Mononuclear cell (primary cell): ENCODE results near the gene PIGM. TPM values are rescaled to one million over a fixed set of nuclear protein-coding genes. Genes with fewer than 3 reads are reported as not detected.
"Not testable (repeated sequence)": the region's sequence is repeated elsewhere in the genome, so short reads cannot be mapped to it uniquely, and the experiment has no call there.

Experiments
- H3K27me3 ChIP-seq: 2 replicates; pipeline ENCODE4 v1.6.0; 2011; ENCODE audit warnings: low read length, control low read depth; ENCODE audit not compliant: insufficient read depth
- H3K4me1 ChIP-seq: 2 replicates; pipeline ENCODE4 v1.5.1; 2011; ENCODE audit warnings: mild to moderate bottlenecking, low read length, control low read depth; ENCODE audit not compliant: insufficient read depth
- H3K4me3 ChIP-seq: 2 replicates; pipeline ENCODE4 v1.5.1; 2011; ENCODE audit warnings: mild to moderate bottlenecking, low read length, moderate library complexity
- H3K9me3 ChIP-seq: 2 replicates; pipeline ENCODE4 v1.5.1; 2011; ENCODE audit warnings: low read depth, mild to moderate bottlenecking, control low read depth, low read length
- total RNA-seq: library from RNA; depleted of rRNA; stranded (reverse); fragments of >200 nt; gene quantifications from one replicate; pipeline ENCODE4 v1.2.3, GENCODE V29; 2012

Gene PIGM
- total RNA-seq, 1 donor: 1.6 TPM

DNA sequence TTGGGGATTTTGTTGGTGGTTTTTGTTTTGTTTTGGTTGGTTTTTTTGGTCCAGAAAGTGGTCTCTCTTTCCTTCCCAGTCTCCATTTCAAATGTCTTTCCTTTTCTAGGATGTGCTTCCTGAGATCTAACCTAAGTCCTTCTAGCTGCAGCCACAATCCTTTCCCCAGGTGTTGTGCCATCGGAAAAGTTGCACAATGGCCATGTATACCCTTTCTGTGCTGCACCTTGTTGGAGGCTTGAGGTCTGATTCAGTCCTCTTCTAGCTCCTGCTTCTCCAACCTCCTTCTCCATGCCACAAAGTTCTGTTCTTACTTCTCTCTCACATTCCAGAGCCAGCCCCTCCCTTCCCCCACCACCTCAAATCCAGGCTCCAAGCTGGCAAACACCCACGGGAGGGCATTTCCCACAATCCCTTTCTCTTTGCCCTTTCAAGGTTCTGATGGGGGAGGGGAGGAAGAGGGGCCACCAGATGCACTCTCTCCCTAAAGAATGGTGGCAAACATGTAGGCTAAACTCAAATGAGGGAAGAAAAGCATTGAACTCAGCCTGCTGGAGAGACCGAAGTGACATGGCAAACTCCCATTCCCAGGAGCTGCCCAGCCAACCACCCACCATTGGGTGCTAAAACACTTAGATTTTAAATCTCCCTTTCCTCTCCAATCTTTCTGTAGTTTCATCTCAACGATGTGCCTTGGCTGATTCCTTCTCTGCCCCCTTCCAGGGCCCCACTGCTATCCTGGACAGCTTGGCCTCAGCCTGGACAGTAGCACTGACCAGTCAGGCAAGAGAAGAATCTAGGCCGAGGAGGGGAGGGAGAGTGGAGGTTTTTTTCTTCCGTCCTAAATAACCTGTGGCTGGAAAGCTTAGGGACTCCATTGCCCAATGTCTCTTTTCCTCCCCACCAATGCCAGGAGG, 35.3 kb upstream of the PIGM start:
- Histone ChIP-seq H3K27me3 (peaks cover 27% of the 10 kb centered on the region), H3K4me1 (peaks cover 15% of the 10 kb centered on the region), H3K4me3 (no peak overlapping the region), H3K9me3 (no peaks in the 10 kb centered on the region)

DNA sequence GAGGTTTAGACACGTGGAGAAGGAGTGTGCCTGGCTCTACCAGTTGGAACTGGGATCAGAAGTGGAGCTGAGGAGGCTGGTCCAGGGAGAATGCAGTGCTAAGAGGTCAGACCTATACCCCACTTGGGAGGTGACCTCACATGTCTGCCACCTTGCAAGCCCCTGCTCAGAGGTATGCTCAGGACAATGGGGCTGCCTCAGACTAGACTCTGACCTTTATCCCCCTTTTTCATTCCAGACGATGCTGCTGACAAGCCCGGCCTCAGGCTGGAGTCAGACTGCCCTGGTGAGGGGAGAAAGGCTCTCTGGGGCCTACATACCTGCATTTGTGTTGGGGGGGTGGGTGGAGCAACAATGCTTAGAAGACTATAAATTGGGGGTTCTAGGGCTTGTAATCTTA, 33.0 kb upstream of the PIGM start:
- H3K27me3 ChIP-seq: peaks cover 7% of the 10 kb centered on the region
- H3K4me1 ChIP-seq: peaks cover 7% of the 10 kb centered on the region
- H3K4me3 ChIP-seq: no peak overlapping the region
- no peaks in the 10 kb centered on the region for H3K9me3 ChIP-seq

DNA sequence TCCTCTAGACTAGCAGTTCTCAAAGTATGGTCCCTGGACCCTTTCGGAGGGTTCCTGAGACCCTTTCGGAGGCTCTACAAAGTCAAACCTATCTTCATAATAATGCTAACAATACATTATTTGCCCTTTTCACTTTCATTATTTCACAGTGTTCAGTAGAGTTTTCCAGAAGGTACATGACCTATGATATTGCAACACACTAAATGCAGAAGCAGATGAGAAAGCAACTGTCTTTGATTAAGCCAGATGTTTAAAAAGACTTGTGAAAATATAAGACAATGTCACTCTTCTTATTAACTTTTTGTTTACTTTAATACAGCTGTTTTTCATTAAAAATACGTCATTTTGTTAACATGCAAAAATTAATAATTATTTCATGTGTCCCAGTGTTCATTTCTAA, 32.4 kb upstream of the PIGM start:
- H3K9me3 ChIP-seq: no peaks in the 10 kb centered on the region
- peaks cover 3% of the 10 kb centered on the region for H3K27me3 ChIP-seq
- peaks cover 7% of the 10 kb centered on the region for H3K4me1 ChIP-seq
- no peak overlapping the region for H3K4me3 ChIP-seq

DNA sequence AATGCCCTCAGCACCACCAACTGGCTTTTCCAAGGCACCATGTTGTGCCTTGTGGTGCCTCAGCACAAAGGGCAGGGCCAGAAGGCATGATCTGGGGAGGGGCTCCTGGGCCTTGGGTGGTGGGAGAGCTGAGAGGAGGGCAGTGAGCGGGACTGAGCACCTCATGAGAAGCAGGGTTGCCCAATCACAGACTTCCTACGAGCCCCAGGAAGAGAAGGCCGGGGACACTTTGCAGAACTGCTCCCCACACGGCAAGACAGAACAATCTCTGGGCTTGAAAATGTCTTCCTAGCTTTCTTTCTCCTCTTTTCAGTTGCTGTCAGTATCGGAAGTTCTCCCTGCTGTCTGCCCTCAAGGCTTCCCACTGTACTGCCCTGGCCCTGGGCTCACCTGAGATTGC, 31.4 kb upstream of the PIGM start:
- Histone ChIP-seq H3K27me3 (no peaks in the 10 kb centered on the region), H3K9me3 (no peaks in the 10 kb centered on the region), H3K4me3 (no peak overlapping the region), H3K4me1 (peaks cover 7% of the 10 kb centered on the region)

DNA sequence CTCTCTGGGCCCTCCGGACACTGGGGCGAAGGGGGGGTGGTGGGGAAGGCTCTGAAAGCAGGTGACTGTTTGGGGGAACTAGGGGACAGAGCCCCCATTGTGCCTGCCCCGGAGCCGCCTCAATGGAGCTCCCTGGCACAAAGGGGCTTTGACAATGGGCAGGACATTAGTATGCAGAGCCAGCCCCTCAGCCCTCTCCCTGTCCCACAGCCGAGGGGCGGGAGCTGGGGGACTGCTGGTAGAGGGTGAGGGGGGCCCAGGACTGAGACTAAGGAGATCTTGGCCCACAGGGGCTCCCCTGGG, 30.4 kb upstream of the PIGM start:
- H3K4me1 ChIP-seq: peaks cover 7% of the 10 kb centered on the region
- H3K9me3 ChIP-seq: no peaks in the 10 kb centered on the region
- no peak overlapping the region for H3K4me3 ChIP-seq
- H3K27me3 ChIP-seq: no peaks in the 10 kb centered on the region

DNA sequence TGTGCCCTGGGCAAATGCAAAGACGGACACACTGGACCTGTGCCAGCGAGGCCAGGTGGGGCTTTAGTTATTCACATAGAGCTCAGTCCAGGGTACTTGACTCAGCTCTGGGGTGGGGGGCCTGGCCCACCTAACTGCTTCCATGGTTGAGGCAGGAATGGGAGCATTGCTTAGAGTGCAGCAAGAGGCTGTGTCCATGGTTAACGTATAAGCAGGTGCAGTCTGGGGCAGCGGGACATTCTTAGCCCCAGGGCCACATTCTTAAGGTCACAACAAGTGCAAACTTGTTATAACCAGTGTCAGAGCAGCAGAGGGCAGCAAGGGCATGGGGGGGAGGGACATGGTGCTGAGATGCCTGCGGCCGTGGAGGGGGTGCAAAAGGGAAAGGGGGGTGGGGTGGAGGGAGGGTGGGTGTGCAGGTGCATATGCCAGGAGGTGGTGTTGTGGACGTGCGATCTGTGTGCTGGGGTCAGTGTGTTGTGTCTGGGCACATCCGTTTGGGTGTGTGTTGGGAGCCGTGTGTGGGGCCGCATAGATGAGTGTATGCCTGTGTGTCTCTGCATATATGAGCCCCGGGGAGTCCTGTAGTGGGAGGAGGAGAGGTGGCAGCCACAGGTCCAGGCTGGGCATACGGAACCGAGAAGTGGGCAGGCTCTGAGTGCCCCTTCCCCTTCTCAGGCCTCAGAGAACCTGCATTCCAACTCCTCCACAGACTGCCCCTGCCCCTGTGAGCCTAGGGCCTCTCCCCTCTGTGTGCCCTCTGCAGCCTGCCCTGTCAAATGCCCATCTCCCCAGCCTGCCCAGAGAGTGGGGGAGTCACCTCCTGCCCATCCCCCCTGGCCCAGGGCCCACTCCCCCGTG, 29.8 kb upstream of the PIGM start:
- H3K27me3 ChIP-seq: no peaks in the 10 kb centered on the region
- no peak overlapping the region for H3K4me3 ChIP-seq
- no peaks in the 10 kb centered on the region for H3K9me3 ChIP-seq
- H3K4me1 ChIP-seq: peaks cover 7% of the 10 kb centered on the region

DNA sequence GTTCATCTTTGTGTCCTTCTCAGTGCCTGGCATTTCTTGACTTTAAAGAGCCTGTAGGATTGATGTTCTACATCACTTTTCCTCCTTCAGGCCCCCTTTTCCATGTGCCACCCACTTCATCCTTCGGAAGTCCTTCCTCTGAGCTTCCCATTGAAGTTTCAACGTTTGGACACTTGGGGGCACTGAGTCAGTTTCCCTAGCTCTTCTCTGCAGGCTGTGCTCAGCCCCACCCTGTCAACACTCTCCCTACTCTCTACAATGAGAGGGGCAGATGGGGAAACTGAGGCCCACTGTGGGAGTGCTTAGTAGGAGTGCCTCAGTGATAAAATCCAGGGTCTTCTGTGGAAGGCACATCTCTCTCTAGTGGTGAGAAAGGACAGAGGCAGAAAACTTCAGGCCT, 26.3 kb upstream of the PIGM start:
- Histone ChIP-seq H3K4me3 (no peak overlapping the region), H3K4me1 (no peaks in the 10 kb centered on the region), H3K27me3 (no peaks in the 10 kb centered on the region), H3K9me3 (no peaks in the 10 kb centered on the region)

DNA sequence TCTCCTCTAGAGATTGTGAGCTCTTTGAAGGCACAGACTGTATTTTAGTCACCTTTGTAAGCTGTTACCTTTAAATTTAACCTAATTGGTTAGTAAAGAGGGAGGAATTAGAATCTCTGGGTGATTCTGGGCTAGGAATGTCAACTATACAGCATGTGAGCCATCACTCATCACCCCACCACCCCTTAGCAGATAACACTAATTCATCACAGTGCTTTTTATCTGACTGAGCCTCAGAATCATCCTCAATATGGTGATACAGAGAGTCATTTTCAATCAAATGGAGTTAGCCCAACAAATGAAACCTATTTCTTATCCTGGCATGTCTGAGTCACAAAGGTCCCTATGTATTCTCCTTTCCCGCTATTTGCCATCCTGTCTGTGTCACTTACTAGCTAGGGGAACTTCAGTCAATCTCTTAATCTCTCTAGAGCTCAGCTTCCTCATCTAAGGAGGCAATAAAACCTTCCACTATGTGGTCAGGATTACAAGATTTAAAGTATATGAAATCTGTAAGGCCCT, 24.9 kb upstream of the PIGM start:
- Histone ChIP-seq H3K27me3 (peaks cover 3% of the 10 kb centered on the region), H3K9me3 (no peaks in the 10 kb centered on the region), H3K4me1 (no peaks in the 10 kb centered on the region), H3K4me3 (no peak overlapping the region)

DNA sequence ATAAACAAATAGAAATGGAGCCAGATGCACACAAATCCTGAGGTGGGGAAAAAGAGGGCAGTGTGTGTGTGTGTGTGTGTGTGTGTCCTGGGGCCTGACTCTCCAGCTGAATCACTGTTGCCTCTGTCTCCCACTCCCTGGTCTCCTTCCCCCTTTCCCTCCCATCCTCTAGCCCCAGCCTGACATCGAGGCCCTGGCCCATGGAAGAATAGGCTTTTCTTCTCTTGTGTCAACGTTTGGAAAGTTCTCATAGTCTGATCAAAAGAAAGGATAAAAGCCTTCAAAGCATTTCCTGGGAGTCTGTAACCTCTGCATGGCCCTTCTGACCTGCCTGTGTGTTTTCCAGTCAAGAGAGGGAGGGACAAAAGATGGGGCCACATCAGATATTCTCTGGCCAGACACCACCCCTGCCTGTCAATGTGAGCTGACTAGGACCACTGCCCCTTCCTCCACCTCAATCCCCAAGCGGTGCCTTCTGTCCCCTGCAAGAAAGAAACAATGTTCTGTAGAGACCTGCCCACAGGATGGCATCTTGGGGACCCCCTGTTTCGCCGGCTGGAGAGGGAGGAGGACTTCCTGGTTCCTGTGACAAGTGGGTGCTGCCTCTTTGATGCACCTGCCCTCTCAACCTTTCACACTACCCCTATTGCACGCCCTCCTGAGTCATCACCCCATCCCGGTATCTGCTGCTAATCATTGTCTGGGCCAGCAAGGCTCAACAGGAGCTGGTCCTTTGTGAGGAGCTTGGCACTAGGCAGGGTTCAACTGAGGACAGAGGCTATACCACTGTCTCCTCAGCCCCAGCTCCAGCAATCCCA, 22.0 kb upstream of the PIGM start:
- Histone ChIP-seq H3K4me1 (no peaks in the 10 kb centered on the region), H3K27me3 (peaks cover 3% of the 10 kb centered on the region), H3K9me3 (no peaks in the 10 kb centered on the region), H3K4me3 (no peak overlapping the region)

DNA sequence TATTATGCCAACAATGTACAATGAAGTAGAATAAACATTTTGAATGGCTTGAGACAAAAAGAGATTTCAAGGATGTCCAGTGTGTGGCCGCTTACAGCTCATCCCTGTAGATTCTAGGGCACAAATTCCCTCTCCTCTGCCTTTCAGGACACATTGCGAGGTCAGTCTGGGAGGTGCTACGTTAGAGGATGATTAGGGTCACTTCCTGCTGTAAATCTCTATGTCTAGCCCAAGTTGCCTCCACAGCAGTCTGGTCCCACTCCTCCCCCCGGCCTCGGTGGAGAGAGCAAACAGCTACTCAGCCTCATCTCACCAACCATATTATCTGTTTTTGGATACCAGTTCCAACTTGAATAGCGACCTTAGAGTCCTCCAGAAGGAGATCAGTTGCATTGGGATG, 21.1 kb upstream of the PIGM start:
- Histone ChIP-seq H3K27me3 (peaks cover 3% of the 10 kb centered on the region), H3K9me3 (no peaks in the 10 kb centered on the region), H3K4me1 (no peaks in the 10 kb centered on the region), H3K4me3 (no peak overlapping the region)

DNA sequence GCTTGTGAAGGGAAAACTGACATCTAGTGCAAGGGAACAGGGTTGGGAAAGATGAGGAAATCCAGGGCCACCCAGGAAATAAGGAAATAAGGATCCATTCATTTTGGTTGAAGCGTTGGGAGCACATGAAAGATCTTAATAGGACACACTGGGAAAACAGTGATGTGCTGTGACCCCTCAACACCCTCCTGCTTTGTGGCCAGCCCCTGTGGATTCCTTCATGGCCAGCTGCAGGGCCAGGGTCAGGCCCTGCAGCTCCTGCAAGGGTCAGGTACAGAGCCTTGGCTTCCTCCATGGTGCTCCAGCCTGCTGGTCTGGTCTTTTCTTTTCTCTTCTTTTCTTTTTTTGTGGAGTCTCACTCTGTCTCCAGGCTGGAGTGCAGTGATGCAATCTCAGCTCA, 18.8 kb upstream of the PIGM start:
- no peaks in the 10 kb centered on the region for H3K9me3 ChIP-seq
- H3K4me1 ChIP-seq: peaks cover 9% of the 10 kb centered on the region
- H3K27me3 ChIP-seq: peaks cover 3% of the 10 kb centered on the region
- no peak overlapping the region for H3K4me3 ChIP-seq

DNA sequence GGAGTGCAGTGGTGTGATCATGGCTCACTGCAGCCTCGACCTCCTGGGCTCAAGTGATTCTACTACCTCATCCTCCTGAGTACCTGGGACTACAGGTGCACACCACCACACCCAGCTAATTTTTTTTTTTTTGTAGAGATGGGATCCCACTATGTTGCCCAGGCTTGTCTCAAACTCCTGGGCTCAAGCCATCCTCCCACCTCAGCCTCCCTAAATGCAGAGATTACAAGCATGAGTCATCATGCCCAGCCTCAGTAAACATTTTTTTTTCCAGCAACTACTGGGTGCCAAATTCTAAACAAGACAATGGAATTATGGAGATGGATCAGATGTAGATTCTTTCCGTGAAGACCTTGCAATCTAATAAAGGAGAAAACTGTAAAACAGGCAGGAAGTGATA, 18.4 kb upstream of the PIGM start:
- not testable (repeated sequence) for H3K27me3 ChIP-seq, H3K9me3 ChIP-seq, H3K4me3 ChIP-seq, H3K4me1 ChIP-seq

DNA sequence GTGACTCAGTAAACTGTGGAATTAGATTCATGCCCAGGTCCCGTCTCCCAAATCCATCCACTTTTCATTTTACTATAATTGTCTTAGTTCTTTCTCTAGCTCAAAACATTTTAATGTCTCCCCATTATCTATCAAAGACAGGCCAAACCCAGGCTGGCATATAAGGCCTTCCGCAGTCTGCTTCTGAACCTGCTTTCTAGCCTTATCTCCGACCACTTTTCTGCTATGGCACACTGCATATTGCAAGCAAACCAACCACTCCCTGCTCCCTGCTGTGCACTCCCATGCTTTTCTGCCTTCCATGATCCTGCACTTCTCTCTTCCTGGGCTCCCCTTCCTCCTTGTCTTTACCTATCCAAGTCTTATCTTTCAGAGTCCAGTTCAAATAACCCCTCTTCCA, 17.3 kb upstream of the PIGM start:
- Histone ChIP-seq H3K4me1 (peaks cover 9% of the 10 kb centered on the region), H3K27me3 (peaks cover 3% of the 10 kb centered on the region), H3K9me3 (no peaks in the 10 kb centered on the region), H3K4me3 (no peak overlapping the region)

DNA sequence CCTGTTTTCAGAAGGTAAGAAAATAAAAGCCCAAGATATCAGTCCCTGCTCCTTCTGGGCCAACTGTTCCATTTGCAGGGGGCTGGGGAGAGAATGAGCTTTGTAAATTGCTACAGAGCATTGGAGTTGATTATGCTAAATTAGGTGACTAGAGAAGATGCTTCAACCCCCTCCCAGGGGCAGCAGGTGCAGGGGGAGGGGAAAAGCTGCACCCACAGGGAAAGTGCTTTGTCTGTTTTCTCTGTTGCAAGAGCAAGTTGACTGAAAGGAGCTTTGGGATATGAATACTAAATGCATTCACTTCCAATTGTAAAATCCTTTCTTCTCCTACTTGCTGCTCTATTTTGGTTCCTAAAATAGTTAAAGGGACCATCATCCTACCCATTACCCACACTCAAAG, 16.5 kb upstream of the PIGM start:
- H3K4me1 ChIP-seq: peaks cover 9% of the 10 kb centered on the region
- no peaks in the 10 kb centered on the region for H3K9me3 ChIP-seq
- H3K27me3 ChIP-seq: peaks cover 3% of the 10 kb centered on the region
- H3K4me3 ChIP-seq: no peak overlapping the region
